Measurements from ENCODE around the gene C6orf120. TPM values are rescaled to one million over a fixed set of nuclear protein-coding genes. Genes with fewer than 3 reads are reported as not detected.
"Not testable (repeated sequence)": the region's sequence is repeated elsewhere in the genome, so short reads cannot be mapped to it uniquely, and the experiment has no call there.

The C6orf120 gene
- total RNA-seq, 1 donor from 2014 or later, result 24.8 TPM

- Mint-ChIP-seq H3K36me3 (ENCODE audit: low read depth) (peaks cover 53% of the 10 kb centered on the region), H3K27ac (no peak overlapping the region), H3K4me3 (no peak overlapping the region), H3K27me3 (no peaks in the 10 kb centered on the region), H3K9me3 (peaks cover 17% of the 10 kb centered on the region), H3K4me1 (peaks cover 5% of the 10 kb centered on the region)
- DNase-seq (no peak), ATAC-seq (ENCODE audit: low read depth) (no peak)
- ChIA-PET POLR2A (no interaction called here), CTCF (no interaction called here)
- intact Hi-C loops (cut with micrococcal nuclease), result no loop called here
- no peak for TF ChIP-seq CTCF (IDR thresholded peaks at IDR 0.05)
These were observed 10.7 kb upstream of the C6orf120 start for GRCh38 chr6:169691260-169691659.

- no peak for TF ChIP-seq CTCF (IDR thresholded peaks at IDR 0.05)
- peaks cover 5% of the 10 kb centered on the region for H3K4me1 Mint-ChIP-seq
- peaks cover 44% of the 10 kb centered on the region for H3K36me3 Mint-ChIP-seq (ENCODE audit: low read depth)
- intact Hi-C loops (cut with micrococcal nuclease), result no loop called here
- no peak overlapping the region for H3K4me3 Mint-ChIP-seq
- DNase-seq (no peak), ATAC-seq (ENCODE audit: low read depth) (no peak)
- H3K27me3 Mint-ChIP-seq, result no peaks in the 10 kb centered on the region
- H3K27ac Mint-ChIP-seq, result no peak overlapping the region
- peaks cover 12% of the 10 kb centered on the region for H3K9me3 Mint-ChIP-seq
- CTCF ChIA-PET, result no interaction called here
- POLR2A ChIA-PET, result no interaction called here
These were observed 9.4 kb upstream of the C6orf120 start for GRCh38 chr6:169692516-169692915.

- no peak for TF ChIP-seq CTCF (IDR thresholded peaks at IDR 0.05)
- Mint-ChIP-seq H3K27ac (no peak overlapping the region), H3K36me3 (ENCODE audit: low read depth) (peaks cover 35% of the 10 kb centered on the region), H3K4me3 (no peak overlapping the region), H3K4me1 (peaks cover 5% of the 10 kb centered on the region), H3K9me3 (peaks cover 12% of the 10 kb centered on the region), H3K27me3 (no peaks in the 10 kb centered on the region)
- no peak for ATAC-seq (ENCODE audit: low read depth)
- POLR2A ChIA-PET, result no interaction called here
- intact Hi-C loops (cut with micrococcal nuclease), result no loop called here
- DNase-seq, result no peak
- CTCF ChIA-PET, result no interaction called here
These were observed 6.8 kb upstream of the C6orf120 start for GRCh38 chr6:169695131-169695530.

GRCh38 chr6:169697115-169697514, 4.8 kb upstream of the C6orf120 start:
- DNase-seq; intact Hi-C loops (cut with micrococcal nuclease); H3K4me3 Mint-ChIP-seq: not testable (repeated sequence)

GRCh38 chr6:169700296-169700695, 1.6 kb upstream of the C6orf120 start:
- intact Hi-C loops (cut with micrococcal nuclease), result loop anchor here (2.0 to 5.0 kb wide), 3 partner anchors 115 to 592 kb away; partner anchors contain the start of gene DLL1
- no peak overlapping the region for H3K27ac Mint-ChIP-seq

More at GRCh38 chr6:169697115-169697514, 4.8 kb upstream of the C6orf120 start:
- ATAC-seq (ENCODE audit: low read depth); POLR2A ChIA-PET; H3K4me1 Mint-ChIP-seq; CTCF ChIA-PET; H3K27me3 Mint-ChIP-seq; H3K27ac Mint-ChIP-seq: not testable (repeated sequence)
- H3K36me3 Mint-ChIP-seq (ENCODE audit: low read depth), result peaks cover 34% of the 10 kb centered on the region
- peaks cover 12% of the 10 kb centered on the region for H3K9me3 Mint-ChIP-seq

More at GRCh38 chr6:169700296-169700695, 1.6 kb upstream of the C6orf120 start:
- no peak for ATAC-seq (ENCODE audit: low read depth)
- Mint-ChIP-seq H3K4me3 (peak overlapping the region; percentile 16), H3K36me3 (ENCODE audit: low read depth) (peaks cover 36% of the 10 kb centered on the region), H3K4me1 (peaks cover 34% of the 10 kb centered on the region), H3K9me3 (peaks cover 3% of the 10 kb centered on the region), H3K27me3 (no peaks in the 10 kb centered on the region)
- POLR2A ChIA-PET, result interaction anchor here (2.1 to 3.9 kb wide), 2 partner anchors 27 to 52 kb away, joined by 6 to 54 read pairs; partner anchors contain the start of genes DYNLT2 and ERMARD
- TF ChIP-seq CTCF (IDR thresholded peaks at IDR 0.05), result no peak
- no peak for DNase-seq
- CTCF ChIA-PET, result no interaction called here

Data from activated B cell treated with CpG ODN at 0.5 μM for 24 hours (primary cell).